ENCODE measurements around the gene FOXK1. TPM values are rescaled to one million over a fixed set of nuclear protein-coding genes. Genes with fewer than 3 reads are reported as not detected.

FOXK1 gene
- total RNA-seq, 2 experiments from 2014 or later: 38.1 to 38.2 TPM

DNA sequence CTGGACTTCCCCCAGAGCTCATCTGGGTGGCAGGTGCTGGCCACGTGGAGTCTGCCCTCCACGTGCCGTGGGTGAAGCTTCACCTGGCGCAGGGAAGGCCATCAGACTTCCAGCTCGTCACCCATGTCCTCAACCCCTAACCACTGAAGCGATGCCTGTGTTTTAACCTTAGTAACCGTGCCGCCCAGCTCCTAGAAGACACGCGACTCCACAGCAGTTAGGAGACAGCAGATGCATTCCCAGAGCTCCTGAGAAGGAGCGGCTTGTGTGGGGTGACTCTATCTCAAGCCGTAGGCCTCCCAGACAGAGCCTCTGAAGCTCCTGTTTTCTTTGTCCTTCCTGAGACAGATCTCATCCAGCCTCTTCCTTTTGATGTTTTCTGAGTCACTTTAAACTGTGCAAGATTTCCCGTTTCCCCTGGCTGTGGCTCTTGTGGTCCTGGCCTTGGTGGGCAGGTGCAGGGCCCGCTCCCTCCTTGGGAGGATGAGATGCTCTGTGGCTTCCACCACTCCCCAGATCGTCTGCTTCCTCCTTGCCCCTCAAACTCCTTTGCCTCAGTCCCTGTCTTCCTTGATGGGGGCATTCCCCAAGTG lies 51.9 kb downstream of the FOXK1 start:
- Mint-ChIP-seq H3K27ac (peak overlapping the region; percentile 90), H3K4me1 (peaks cover 65% of the 10 kb centered on the region), H3K27me3 (no peaks in the 10 kb centered on the region)

DNA sequence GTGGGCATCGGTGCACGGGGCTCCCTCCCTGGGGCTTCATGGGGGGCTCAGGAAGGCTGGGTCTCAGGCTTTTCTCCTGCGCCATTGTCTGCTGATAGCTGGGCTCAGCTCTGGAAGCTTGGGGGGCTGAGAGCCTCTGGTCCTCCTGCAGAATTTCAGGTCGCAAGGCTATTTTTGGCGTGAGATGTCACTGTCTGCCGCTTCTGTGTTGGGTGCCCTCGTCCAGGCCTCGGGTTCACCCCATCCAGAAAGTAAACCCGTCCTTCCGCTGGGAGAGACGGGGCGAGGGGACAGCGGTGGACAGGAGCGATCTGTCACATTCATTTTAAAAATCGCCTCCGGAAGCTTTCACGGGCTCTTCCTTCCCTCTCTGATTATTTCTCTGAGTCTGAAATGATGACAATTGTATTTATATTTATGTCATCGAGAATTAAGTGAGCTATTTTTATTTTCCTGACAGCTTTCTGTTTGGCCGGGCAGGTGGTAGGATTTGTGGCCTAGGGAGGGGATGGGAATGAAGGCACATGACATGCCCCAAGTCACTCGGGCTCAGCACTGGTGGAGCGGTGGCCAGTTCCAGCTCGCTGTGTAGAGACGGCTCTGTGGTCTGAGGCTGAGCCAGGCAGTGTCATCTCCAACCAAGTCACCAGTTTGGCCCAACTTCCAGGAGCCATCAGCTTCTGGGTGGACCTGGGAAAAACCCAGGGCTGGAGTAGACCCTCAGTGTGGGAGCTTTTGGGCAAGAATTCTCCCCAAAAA lies 52.7 kb downstream of the FOXK1 start:
- no peak for DNase-seq
- peak overlapping the region; percentile 34 for H3K27ac Mint-ChIP-seq
- no peak overlapping the region for H3K4me3 Mint-ChIP-seq
- H3K27me3 Mint-ChIP-seq: no peaks in the 10 kb centered on the region
- peaks cover 68% of the 10 kb centered on the region for H3K4me1 Mint-ChIP-seq
- H3K9me3 Mint-ChIP-seq: no peaks in the 10 kb centered on the region
- H3K36me3 Mint-ChIP-seq: peaks cover 35% of the 10 kb centered on the region

More for the DNA sequence above, 51.9 kb downstream of the FOXK1 start:
- peak; percentile 64 for DNase-seq
- no peaks in the 10 kb centered on the region for H3K9me3 Mint-ChIP-seq
- peaks cover 32% of the 10 kb centered on the region for H3K36me3 Mint-ChIP-seq
- H3K4me3 Mint-ChIP-seq: peak overlapping the region; percentile 27

DNA sequence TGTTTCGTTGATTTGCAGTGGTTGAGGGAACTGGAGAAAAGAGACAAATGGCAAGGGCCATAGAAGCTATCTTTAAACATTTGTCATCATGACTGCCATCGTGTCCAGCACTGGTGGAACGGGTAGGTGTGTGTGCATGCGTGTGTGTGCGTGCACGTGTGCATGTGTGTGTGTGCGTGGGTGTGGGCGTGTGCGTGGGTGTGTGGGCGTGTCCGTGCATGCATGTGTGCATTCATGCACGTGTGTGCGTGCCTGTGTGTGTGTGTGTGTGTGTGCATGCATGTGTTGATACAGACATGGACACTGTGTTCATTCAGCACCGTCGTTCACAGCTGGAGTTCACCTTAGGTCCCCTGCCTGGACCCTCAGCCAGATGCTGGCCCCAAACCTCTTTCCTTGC lies 55.2 kb downstream of the FOXK1 start:
- Mint-ChIP-seq H3K27ac (peak overlapping the region; percentile 25), H3K27me3 (no peaks in the 10 kb centered on the region), H3K9me3 (no peaks in the 10 kb centered on the region), H3K4me3 (no peak overlapping the region), H3K36me3 (peaks cover 39% of the 10 kb centered on the region), H3K4me1 (peaks cover 58% of the 10 kb centered on the region)
- DNase-seq: no peak

DNA sequence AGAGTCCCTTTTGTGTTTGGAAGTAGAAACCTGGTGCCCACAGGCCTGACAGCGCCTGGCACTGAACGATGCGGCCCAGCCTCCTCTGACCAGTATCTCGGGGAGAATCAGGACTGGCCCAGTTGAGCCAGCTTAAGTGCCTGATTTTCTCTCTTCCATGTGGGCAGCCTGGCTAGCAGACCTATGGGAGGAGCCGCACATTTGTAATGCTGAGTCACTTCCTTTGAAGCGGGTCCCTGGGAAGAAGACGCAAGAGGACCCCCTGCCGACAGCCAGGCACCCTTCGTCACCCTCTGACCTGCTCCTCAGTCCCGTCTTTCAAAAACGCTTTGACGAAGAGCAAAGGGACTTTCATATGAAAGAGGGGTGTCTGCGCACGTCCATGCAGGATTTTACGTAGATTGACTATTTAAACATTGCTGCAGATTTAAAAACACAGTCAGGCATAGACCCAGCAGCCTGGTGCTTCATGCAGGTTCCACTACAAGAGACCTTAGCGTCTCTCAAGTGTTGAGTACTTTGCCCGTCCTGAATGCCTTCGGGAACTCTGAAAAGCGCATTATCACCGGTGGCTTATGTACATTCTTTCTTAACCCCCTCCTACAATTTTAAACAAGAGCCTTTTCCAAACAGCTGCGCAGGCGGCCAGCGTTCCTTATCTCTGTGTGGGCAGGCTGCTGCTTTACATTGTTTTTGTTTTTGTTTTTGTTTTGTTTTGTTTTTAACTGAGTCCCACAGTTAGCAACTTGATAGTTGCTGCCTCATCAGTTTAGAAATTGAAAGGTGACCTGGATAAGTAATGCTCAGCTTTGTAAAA lies 56.8 kb downstream of the FOXK1 start:
- Mint-ChIP-seq H3K4me1 (peaks cover 55% of the 10 kb centered on the region), H3K27ac (peak overlapping the region; percentile 86), H3K9me3 (no peaks in the 10 kb centered on the region), H3K27me3 (no peaks in the 10 kb centered on the region), H3K4me3 (peak overlapping the region; percentile 51), H3K36me3 (peaks cover 33% of the 10 kb centered on the region)
- DNase-seq: peak; percentile 48

DNA sequence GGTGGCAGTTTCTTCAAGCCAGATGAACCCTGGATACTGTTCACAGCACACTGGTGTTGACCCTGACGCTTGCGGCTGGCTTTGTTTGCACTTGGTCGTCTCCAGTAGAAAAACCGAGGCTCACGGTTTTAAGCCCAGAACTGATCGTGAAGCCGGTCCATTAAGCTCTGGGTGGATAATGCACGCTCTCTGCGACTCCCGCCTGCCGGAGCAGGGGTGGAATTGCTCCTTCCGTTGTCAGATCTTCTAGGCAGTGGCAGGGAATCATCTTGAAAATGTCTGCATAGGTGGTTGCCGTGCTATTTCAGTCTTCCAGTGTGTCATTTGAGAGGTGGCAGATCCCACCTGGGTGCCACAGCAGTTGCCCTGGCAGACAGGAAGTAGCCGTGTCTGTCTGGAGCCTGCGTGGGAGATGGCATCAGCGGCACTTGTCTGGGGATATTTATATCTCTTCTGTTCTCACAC lies 57.5 kb downstream of the FOXK1 start:
- Mint-ChIP-seq H3K27ac (peak overlapping the region; percentile 86), H3K4me1 (peaks cover 58% of the 10 kb centered on the region)
- peak; percentile 34 for DNase-seq

DNA sequence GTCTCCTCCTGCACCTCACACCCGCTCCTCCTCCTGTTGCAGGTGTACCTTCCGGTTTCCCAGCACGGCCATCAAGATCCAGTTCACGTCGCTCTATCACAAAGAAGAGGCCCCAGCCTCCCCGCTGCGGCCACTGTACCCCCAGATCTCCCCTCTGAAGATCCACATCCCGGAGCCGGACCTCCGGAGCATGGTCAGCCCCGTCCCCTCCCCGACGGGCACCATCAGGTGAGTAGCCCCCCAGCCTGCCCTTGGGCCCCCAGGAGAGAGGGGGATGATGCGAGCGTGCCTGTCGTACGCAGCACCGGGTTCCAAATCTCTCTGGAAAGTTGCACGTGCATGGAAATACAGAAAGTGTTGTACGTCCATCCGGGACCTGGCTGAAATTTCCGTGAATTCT lies 58.7 kb downstream of the FOXK1 start:
- no peak overlapping the region for H3K27ac Mint-ChIP-seq

More for the DNA sequence above, 57.5 kb downstream of the FOXK1 start:
- Mint-ChIP-seq H3K36me3 (peaks cover 36% of the 10 kb centered on the region), H3K4me3 (peak overlapping the region; percentile 22), H3K9me3 (no peaks in the 10 kb centered on the region), H3K27me3 (no peaks in the 10 kb centered on the region)

DNA sequence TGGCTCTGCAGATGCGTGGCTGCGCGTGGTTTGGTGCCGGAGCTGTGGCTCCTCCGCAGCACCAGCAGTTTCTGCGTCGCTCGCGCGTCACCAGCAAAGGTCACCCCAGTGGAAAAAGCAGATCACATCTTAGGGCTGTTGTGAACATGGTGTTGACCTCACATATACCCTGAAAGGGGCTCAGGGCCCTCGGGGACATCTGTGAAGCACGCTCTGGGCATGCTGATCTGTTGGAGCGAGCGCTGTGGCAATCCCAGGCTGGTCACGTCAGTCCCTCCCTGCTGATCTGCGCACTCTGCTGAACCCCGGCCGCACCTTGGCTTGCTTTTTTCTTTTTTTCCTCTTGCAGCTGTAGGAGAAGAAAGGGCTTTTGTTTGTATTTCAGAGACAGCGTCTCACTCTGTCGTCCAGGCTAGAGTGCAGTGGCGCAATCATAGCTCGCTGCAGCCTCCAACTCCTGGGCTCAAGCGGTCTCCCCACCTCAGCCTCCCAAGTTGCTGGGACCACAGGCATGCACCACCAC lies 60.0 kb downstream of the FOXK1 start:
- peaks cover 62% of the 10 kb centered on the region for H3K4me1 Mint-ChIP-seq

More for the DNA sequence above, 58.7 kb downstream of the FOXK1 start:
- no peaks in the 10 kb centered on the region for H3K9me3 Mint-ChIP-seq
- H3K36me3 Mint-ChIP-seq: peaks cover 36% of the 10 kb centered on the region
- H3K4me3 Mint-ChIP-seq: no peak overlapping the region
- H3K4me1 Mint-ChIP-seq: peaks cover 55% of the 10 kb centered on the region
- no peak for DNase-seq
- H3K27me3 Mint-ChIP-seq: no peaks in the 10 kb centered on the region

DNA sequence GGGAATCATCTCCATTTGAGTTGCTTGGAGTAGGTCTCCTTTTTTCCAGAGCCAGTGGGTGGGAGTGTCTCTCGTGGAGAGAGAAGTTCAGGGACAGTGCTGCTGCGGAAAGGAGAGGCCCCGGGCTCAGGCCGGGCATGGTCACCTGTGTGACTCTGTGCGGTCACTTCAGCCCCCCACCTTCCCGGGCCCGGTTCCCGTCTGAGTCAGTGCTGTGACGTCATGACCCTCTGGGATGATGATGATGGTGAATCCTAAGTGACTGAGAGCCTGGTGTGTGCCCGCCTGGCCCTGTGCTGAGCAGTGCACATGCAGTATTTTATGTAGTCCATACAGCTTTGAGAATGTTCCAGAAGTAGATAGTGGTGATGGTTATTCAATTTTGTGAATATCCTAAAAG lies 60.8 kb downstream of the FOXK1 start:
- Mint-ChIP-seq H3K27ac (no peak overlapping the region), H3K4me3 (no peak overlapping the region), H3K27me3 (no peaks in the 10 kb centered on the region)

More for the DNA sequence above, 60.0 kb downstream of the FOXK1 start:
- H3K27me3 Mint-ChIP-seq: no peaks in the 10 kb centered on the region
- peaks cover 45% of the 10 kb centered on the region for H3K36me3 Mint-ChIP-seq
- DNase-seq: no peak
- no peak overlapping the region for H3K4me3 Mint-ChIP-seq
- H3K9me3 Mint-ChIP-seq: no peaks in the 10 kb centered on the region
- H3K27ac Mint-ChIP-seq: no peak overlapping the region

DNA sequence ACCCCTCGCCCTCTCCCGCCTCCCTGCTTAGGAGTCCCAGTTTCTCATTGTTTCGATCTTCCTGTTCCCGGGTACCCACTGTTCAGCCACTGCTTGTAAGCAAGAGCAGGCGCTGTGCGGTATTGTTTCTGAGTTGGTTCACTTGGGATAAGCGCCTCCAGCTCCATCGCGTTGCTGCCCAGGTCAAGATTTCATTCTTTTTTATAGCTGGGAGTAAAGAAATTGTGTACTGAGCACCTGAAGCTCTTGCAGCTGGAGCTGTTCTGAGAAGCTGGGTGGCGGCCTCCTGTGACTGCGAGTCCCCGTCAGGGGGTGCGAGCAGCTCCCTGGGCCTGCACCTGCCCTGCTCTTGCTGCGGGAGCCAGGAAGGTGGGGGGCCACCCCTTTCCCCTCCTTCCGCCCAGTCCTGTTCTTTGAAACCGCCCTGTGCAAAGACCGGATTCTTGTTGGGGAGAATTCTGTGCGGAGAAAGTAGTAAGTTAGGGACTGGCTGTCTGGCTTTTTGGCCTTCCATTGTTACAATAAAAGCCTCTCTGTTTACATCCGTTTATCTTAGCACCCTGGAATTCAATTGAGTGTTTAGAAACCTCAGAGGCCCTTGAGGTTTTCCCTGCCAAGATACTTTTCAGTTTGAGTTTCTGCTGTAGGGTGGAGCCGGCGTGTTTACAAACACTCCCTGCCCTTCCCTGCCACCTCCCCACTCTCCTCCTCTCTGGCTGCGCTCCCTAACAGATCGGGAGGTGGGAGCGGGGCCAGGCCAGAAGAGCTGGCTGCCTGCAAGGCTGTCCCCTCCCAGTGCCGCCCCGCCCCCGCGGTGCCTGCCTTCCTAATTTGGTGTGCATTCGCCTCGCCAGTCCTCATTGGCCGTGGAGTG lies 62.5 kb downstream of the FOXK1 start:
- Mint-ChIP-seq H3K27me3 (no peaks in the 10 kb centered on the region), H3K36me3 (peaks cover 58% of the 10 kb centered on the region), H3K4me1 (peaks cover 66% of the 10 kb centered on the region)

More for the DNA sequence above, 60.8 kb downstream of the FOXK1 start:
- H3K9me3 Mint-ChIP-seq: no peaks in the 10 kb centered on the region
- H3K4me1 Mint-ChIP-seq: peaks cover 68% of the 10 kb centered on the region
- H3K36me3 Mint-ChIP-seq: peaks cover 47% of the 10 kb centered on the region
- no peak for DNase-seq

DNA sequence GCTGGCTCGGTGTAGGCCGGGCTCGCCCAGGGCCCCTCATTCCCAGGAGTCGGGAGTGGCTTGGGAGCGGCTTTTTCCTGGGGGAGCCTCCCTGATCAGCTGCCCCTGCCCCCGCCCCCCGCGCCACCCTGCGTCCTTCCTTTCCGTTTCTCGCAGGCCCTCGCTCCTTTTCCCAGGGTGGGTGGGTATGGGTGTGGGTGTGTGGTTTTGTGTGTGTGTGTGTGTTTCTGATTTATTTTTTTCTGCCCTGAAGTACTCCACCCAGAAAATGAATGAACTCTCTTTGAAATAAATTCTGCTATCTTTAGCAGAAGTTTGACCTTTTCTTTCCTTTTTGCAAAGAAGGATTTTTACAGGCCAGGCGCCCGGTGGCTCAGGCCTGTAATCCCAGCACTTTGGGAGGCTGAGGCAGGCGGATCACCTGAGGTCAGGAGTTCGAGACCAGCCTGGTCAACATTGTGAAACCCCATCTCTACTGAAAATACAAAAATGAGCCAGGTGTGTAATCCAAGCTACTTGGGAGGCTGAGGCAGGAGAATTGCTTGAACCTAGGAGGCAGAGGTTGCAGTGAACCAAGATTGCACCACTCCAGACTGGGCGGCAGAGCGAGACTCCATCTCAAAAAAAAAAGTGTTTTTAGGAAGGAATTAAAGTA lies 63.3 kb downstream of the FOXK1 start:
- peak overlapping the region; percentile 75 for H3K4me3 Mint-ChIP-seq

More for the DNA sequence above, 62.5 kb downstream of the FOXK1 start:
- H3K9me3 Mint-ChIP-seq: peaks cover 1% of the 10 kb centered on the region
- peak overlapping the region; percentile 75 for H3K4me3 Mint-ChIP-seq
- peak overlapping the region; percentile 95 for H3K27ac Mint-ChIP-seq
- DNase-seq: peak; percentile 77

DNA sequence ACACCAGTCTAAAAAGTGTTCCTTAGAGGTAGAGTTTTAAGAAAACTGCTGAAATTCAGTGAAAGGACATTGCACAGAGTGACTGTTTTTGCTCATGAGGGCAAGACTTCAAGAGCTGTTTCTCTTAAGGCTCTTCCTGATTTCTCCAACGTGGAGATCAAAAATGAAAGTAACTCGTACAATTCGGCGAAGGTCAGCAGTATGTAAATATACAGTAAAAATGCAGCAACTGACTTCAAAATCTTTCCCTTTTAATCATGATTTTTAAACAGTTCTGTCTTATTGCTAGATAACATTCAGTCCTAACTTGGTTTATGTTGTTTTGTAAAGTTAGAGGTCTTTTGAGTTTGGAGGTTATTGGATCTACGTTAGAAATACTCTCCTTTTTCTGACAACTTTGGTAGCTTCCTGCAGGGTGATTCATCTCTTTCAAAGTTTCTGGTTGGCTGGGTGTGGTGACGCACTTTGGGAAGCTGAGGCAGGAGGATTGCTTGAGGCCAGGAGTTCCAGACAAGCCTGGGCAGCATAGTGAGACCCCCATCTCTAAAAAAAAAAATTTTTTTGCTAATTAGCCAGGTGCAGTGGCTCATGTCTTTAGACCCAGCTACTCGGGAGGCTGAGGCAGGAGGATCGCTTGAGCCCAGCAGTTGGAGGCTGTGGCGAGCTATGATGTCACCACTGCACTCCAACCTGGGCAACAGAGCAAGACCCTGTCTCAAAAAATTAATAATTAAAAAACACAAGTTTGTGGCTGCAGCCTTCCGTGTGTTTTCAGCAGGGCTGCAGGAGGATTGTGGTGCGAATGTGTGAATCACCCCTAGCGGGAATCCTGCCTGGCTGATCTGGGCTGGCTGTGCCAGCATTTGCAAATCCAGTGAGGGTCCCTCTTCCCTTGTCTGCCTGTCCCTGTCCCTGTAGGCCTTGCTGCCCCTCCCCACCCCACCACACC lies 64.2 kb downstream of the FOXK1 start:
- peaks cover 51% of the 10 kb centered on the region for H3K36me3 Mint-ChIP-seq
- H3K9me3 Mint-ChIP-seq: peaks cover 1% of the 10 kb centered on the region
- peaks cover 62% of the 10 kb centered on the region for H3K4me1 Mint-ChIP-seq
- DNase-seq: peak; percentile 46
- peak overlapping the region; percentile 75 for H3K4me3 Mint-ChIP-seq
- H3K27ac Mint-ChIP-seq: peak overlapping the region; percentile 95
- H3K27me3 Mint-ChIP-seq: no peaks in the 10 kb centered on the region

More for the DNA sequence above, 63.3 kb downstream of the FOXK1 start:
- DNase-seq: no peak
- no peaks in the 10 kb centered on the region for H3K27me3 Mint-ChIP-seq
- H3K27ac Mint-ChIP-seq: peak overlapping the region; percentile 95
- H3K9me3 Mint-ChIP-seq: peaks cover 1% of the 10 kb centered on the region
- H3K4me1 Mint-ChIP-seq: peaks cover 62% of the 10 kb centered on the region
- H3K36me3 Mint-ChIP-seq: peaks cover 55% of the 10 kb centered on the region

DNA sequence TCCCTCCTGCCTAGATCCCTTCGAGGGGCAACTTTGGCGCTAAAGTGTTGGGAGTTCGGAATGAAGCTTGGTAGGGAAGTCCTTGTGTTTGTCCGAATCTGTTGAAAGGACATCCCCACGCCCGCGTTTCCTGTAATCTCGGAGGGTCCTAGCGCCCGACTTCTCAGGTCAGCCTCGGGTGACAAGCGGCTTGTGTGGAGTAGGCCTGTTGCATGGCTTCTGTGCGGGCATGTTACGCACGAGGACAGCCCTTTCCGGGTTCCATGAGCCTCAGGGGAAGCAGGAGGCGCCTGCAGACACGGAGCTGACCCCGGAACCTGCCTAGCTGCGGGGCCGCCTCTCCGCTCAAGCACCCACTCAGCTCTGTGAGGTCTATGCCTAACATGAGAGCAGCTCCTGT lies 64.9 kb downstream of the FOXK1 start:
- Mint-ChIP-seq H3K4me1 (peaks cover 57% of the 10 kb centered on the region), H3K36me3 (peaks cover 47% of the 10 kb centered on the region), H3K9me3 (peaks cover 1% of the 10 kb centered on the region), H3K27me3 (no peaks in the 10 kb centered on the region), H3K4me3 (peak overlapping the region; percentile 32), H3K27ac (peak overlapping the region; percentile 95)
- no peak for DNase-seq

DNA sequence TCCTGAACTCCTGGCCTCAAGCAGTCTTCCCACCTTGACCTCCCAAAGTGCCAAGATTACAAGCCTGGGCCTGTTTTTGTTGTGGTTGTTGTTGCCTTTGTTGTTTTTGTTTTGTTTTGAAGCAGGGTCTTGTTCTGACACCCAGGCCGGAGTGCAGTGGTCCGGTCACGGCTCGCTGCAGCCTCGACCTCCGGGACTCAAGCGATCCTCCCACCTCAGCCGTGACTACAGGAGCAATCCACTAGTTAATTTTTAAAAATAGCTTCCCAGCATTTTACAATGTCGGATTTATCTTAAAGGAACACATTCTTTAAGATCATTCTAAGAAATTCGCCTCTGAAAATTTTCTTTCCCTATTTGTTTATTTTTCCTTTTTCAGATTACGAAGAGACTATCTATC lies 65.7 kb downstream of the FOXK1 start:
- Mint-ChIP-seq H3K4me1 (peaks cover 56% of the 10 kb centered on the region), H3K4me3 (peak overlapping the region; percentile 53), H3K27ac (peak overlapping the region; percentile 86), H3K27me3 (no peaks in the 10 kb centered on the region), H3K36me3 (peaks cover 41% of the 10 kb centered on the region), H3K9me3 (peaks cover 1% of the 10 kb centered on the region)
- no peak for DNase-seq

Measured in activated naive CD8-positive, alpha-beta T cell treated with anti-CD3 and anti-CD28 coated beads for 36 hours (primary cell).